Activated naive CD4-positive, alpha-beta T cell treated with anti-CD3 and anti-CD28 coated beads, Interleukin-2, amount 50 U/mL, for 16 hours (primary cell): ENCODE measurements around the gene MYOCD.

Source experiments
- DNase-seq: peaks from one replicate; pipeline ENCODE4 v3.0.0-alpha.2; 2020

The MYOCD gene

GRCh38 chr17:12644623-12645022, 21.1 kb upstream of the MYOCD start:
- DNase-seq = no peak

- DNase-seq = no peak
Observed at GRCh38 chr17:12646761-12647422, 18.8 kb upstream of the MYOCD start.

- no peak for DNase-seq
Observed at GRCh38 chr17:12648498-12648897, 17.2 kb upstream of the MYOCD start.

- DNase-seq = no peak
Observed at GRCh38 chr17:12655936-12656335, 9.8 kb upstream of the MYOCD start.

GRCh38 chr17:12656354-12656753, 9.3 kb upstream of the MYOCD start:
- DNase-seq = no peak

- DNase-seq = no peak
Observed at GRCh38 chr17:12659500-12659899, 6.2 kb upstream of the MYOCD start.

- no peak for DNase-seq
Observed at GRCh38 chr17:12664252-12664651, 1.4 kb upstream of the MYOCD start.

GRCh38 chr17:12664894-12665262, 812 bp upstream of the MYOCD start:
- no peak for DNase-seq

GRCh38 chr17:12666718-12667117, 1.0 kb downstream of the MYOCD start:
- no peak for DNase-seq

GRCh38 chr17:12667299-12667958, 1.7 kb downstream of the MYOCD start:
- no peak for DNase-seq

GRCh38 chr17:12671906-12672305, 6.2 kb downstream of the MYOCD start:
- no peak for DNase-seq

- DNase-seq = no peak
Observed at GRCh38 chr17:12672947-12673346, 7.3 kb downstream of the MYOCD start.

GRCh38 chr17:12673788-12674187, 8.1 kb downstream of the MYOCD start:
- no peak for DNase-seq

- DNase-seq = no peak
Observed at GRCh38 chr17:12680407-12680897, 14.8 kb downstream of the MYOCD start.

- DNase-seq = no peak
Observed at GRCh38 chr17:12680993-12681392, 15.3 kb downstream of the MYOCD start.

GRCh38 chr17:12683299-12683698, 17.6 kb downstream of the MYOCD start:
- DNase-seq = no peak

- DNase-seq = no peak
Observed at GRCh38 chr17:12686486-12686885, 20.8 kb downstream of the MYOCD start.

GRCh38 chr17:12688382-12688781, 22.7 kb downstream of the MYOCD start:
- no peak for DNase-seq

GRCh38 chr17:12691173-12691572, 25.5 kb downstream of the MYOCD start:
- no peak for DNase-seq

GRCh38 chr17:12693640-12694039, 27.9 kb downstream of the MYOCD start:
- DNase-seq = no peak

- DNase-seq = no peak
Observed at GRCh38 chr17:12706070-12706469, 40.4 kb downstream of the MYOCD start.

- no peak for DNase-seq
Observed at GRCh38 chr17:12709063-12709462, 43.4 kb downstream of the MYOCD start.

- DNase-seq = no peak
Observed at GRCh38 chr17:12712415-12712814, 46.7 kb downstream of the MYOCD start.

- DNase-seq = no peak
Observed at GRCh38 chr17:12712941-12713340, 47.3 kb downstream of the MYOCD start.

GRCh38 chr17:12719948-12720347, 54.3 kb downstream of the MYOCD start:
- DNase-seq = no peak
